ENCODE results near the gene NIPBL. TPM values are rescaled to one million over a fixed set of nuclear protein-coding genes. Genes with fewer than 3 reads are reported as not detected.
"Not testable (repeated sequence)": the region's sequence is repeated elsewhere in the genome, so short reads cannot be mapped to it uniquely, and the experiment has no call there.

The NIPBL gene
- total RNA-seq, 1 donor = 41.8 TPM

- DNase-seq (ENCODE audit: low read depth) = peak; percentile 89
- no peak overlapping the region for H3K4me3 ChIP-seq (ENCODE audit: low read depth, low read length)
- no peak for TF ChIP-seq CTCF (IDR thresholded peaks at IDR 0.05; ENCODE audit: insufficient read depth, low read length)
These were observed 198.9 kb downstream of the NIPBL start for GRCh38 chr5:37075399-37075950.

GRCh38 chr5:37077146-37077545, 200.6 kb downstream of the NIPBL start:
- no peak for TF ChIP-seq CTCF (IDR thresholded peaks at IDR 0.05; ENCODE audit: insufficient read depth, low read length)
- no peak for DNase-seq (ENCODE audit: low read depth)
- H3K4me3 ChIP-seq (ENCODE audit: low read depth, low read length) = no peak overlapping the region

- TF ChIP-seq CTCF (IDR thresholded peaks at IDR 0.05; ENCODE audit: insufficient read depth, low read length) = no peak
- DNase-seq (ENCODE audit: low read depth) = no peak
- no peak overlapping the region for H3K4me3 ChIP-seq (ENCODE audit: low read depth, low read length)
These were observed 204.1 kb downstream of the NIPBL start for GRCh38 chr5:37080697-37081096.

GRCh38 chr5:37082977-37083376, 206.4 kb downstream of the NIPBL start:
- not testable (repeated sequence) for DNase-seq (ENCODE audit: low read depth); H3K4me3 ChIP-seq (ENCODE audit: low read depth, low read length)

GRCh38 chr5:37086026-37086425, 209.5 kb downstream of the NIPBL start:
- DNase-seq (ENCODE audit: low read depth); H3K4me3 ChIP-seq (ENCODE audit: low read depth, low read length): not testable (repeated sequence)

- H3K4me3 ChIP-seq (ENCODE audit: low read depth, low read length) = no peak overlapping the region
- no peak for TF ChIP-seq CTCF (IDR thresholded peaks at IDR 0.05; ENCODE audit: insufficient read depth, low read length)
- peak; percentile 24 for DNase-seq (ENCODE audit: low read depth)
These were observed 210.1 kb downstream of the NIPBL start for GRCh38 chr5:37086466-37087173.

GRCh38 chr5:37088009-37088408, 211.4 kb downstream of the NIPBL start:
- DNase-seq (ENCODE audit: low read depth) = no peak

More at GRCh38 chr5:37088009-37088408, 211.4 kb downstream of the NIPBL start:
- no peak overlapping the region for H3K4me3 ChIP-seq (ENCODE audit: low read depth, low read length)
- no peak for TF ChIP-seq CTCF (IDR thresholded peaks at IDR 0.05; ENCODE audit: insufficient read depth, low read length)
